GM12878 (cell line): ENCODE data around the gene CBFA2T3. TPM values are rescaled to one million over a fixed set of nuclear protein-coding genes. Genes with fewer than 3 reads are reported as not detected.

Source experiments
- ATAC-seq: fragments of 200-7000 bp; cut with Tn5 transposase; 3 replicates; pipeline ENCODE4 v1.9.1; 2020; ENCODE audit warnings: mild to moderate bottlenecking, moderate library complexity
- BruUV-seq: library from RNA; stranded (reverse); fragments of 400-500 nt; replicated peaks from 2 replicates; lab custom pipeline; 2021; lab: Mats Ljungman, UMichigan
- CTCF ChIA-PET: fragments of 300-600 bp; sonication (Branson Sonifier 250); formaldehyde crosslinking; extraction: SDS; loops from one replicate; lab custom pipeline; 2021; ENCODE audit warnings: inconsistent platforms; lab: Yijun Ruan, JAX
- POLR2A ChIA-PET: fragments of 350-600 bp; formaldehyde crosslinking; extraction: SDS; loops from one replicate; lab custom pipeline; 2021; ENCODE audit warnings: inconsistent platforms; lab: Charles Lee
- RAD21 ChIA-PET: fragments of 300-600 bp; sonication (Branson Sonifier 250); formaldehyde crosslinking; loops from one replicate; lab custom pipeline; 2023; ENCODE audit warnings: antibody characterized with exemption; ENCODE audit not compliant: unreplicated experiment; lab: Charles Lee
- SMC1A ChIA-PET: fragments of 300-600 bp; sonication (Branson Sonifier 250); formaldehyde crosslinking; loops from one replicate; lab custom pipeline; 2023; ENCODE audit not compliant: unreplicated experiment, uncharacterized antibody; lab: Charles Lee
- DNase-seq: peaks from one replicate; pipeline ENCODE4 v3.0.0-alpha.2; 2011; ENCODE audit warnings: low read depth, low spot score
- FAIRE-seq: peaks from 3 replicates; lab custom pipeline; 2011; peaks lifted over from hg19 to GRCh38; lab: Jason Lieb, UNC
- H2AFZ ChIP-seq: 2 replicates; pipeline ENCODE4 v1.6.0; 2011; ENCODE audit warnings: low read depth, low read length, control low read depth; ENCODE audit not compliant: control insufficient read depth
- H3K27ac ChIP-seq: 2 replicates; pipeline ENCODE4 v1.5.1; 2011; ENCODE audit warnings: control low read depth; ENCODE audit not compliant: control insufficient read depth, insufficient read depth
- H3K27me3 ChIP-seq, 2 experiments: replicated peaks in 1 of 2; 2 replicates each; pipeline versions ENCODE4 v1.6.0 to v1.6.1; 2011; ENCODE audit warnings: low read length in 1 of 2; ENCODE audit not compliant: control insufficient read depth in 2 of 2, insufficient read depth in 2 of 2
- H3K36me3 ChIP-seq, 2 experiments: 2 replicates each; pipeline ENCODE4 v1.5.1; 2011; ENCODE audit warnings: low read length in 1 of 2; ENCODE audit not compliant: control insufficient read depth in 2 of 2, insufficient read depth in 2 of 2
- H3K4me1 ChIP-seq: 2 replicates; pipeline ENCODE4 v1.6.1; 2011; ENCODE audit warnings: mild to moderate bottlenecking, low read length, moderate library complexity, mixed read lengths; ENCODE audit not compliant: control insufficient read depth, insufficient read depth
- H3K4me2 ChIP-seq: 2 replicates; pipeline ENCODE4 v1.6.0; 2011; ENCODE audit warnings: control low read depth; ENCODE audit not compliant: control insufficient read depth, insufficient read depth
- H3K4me3 ChIP-seq: fragments of 200-600 bp; sonication (generic); 2 replicates; pipeline ENCODE4 v1.5.1; 2016
- H3K79me2 ChIP-seq: 2 replicates; pipeline ENCODE4 v1.6.0; 2011; ENCODE audit warnings: low read length; ENCODE audit not compliant: control insufficient read depth, insufficient read depth
- H3K9ac ChIP-seq: 2 replicates; pipeline ENCODE4 v1.8.0; 2011; ENCODE audit warnings: low read length, control low read depth, mixed read lengths; ENCODE audit not compliant: control insufficient read depth, insufficient read depth
- H3K9me3 ChIP-seq: replicated peaks from 3 replicates; pipeline ENCODE4 v1.5.1; 2011; ENCODE audit warnings: mild to moderate bottlenecking, low read length; ENCODE audit not compliant: control insufficient read depth, insufficient read depth
- H4K20me1 ChIP-seq: 2 replicates; pipeline ENCODE4 v1.6.0; 2011; ENCODE audit not compliant: control insufficient read depth, insufficient read depth
- CHD1 ChIP-seq: IDR thresholded peaks from 2 replicates; pipeline ENCODE4 v1.6.1; 2012; ENCODE audit warnings: low read depth, low read length, improper control_type of control experiment
- CHD4 ChIP-seq: fragments of 200-600 bp; sonication (generic); IDR thresholded peaks from 2 replicates; pipeline ENCODE4 v1.6.1; 2016; ENCODE audit warnings: mild to moderate bottlenecking
- MLLT1 ChIP-seq: fragments of 450-650 bp; IDR thresholded peaks from 2 replicates; pipeline ENCODE4 v1.6.1; 2016; ENCODE audit warnings: mild to moderate bottlenecking
- MTA3 ChIP-seq: IDR thresholded peaks from 2 replicates; pipeline ENCODE4 v1.6.1; 2012; ENCODE audit warnings: low read length, inconsistent platforms, borderline replicate concordance
- POLR2AphosphoS2 ChIP-seq: IDR thresholded peaks from 2 replicates; pipeline ENCODE4 v1.6.1; 2011; ENCODE audit warnings: low read depth, mild to moderate bottlenecking, low read length, improper control_type of control experiment, moderate library complexity
- RAD51 ChIP-seq: fragments of 450-650 bp; IDR thresholded peaks from 2 replicates; pipeline ENCODE4 v1.6.1; 2016; ENCODE audit warnings: moderate library complexity, mild to moderate bottlenecking, inconsistent platforms
- RELB ChIP-seq: fragments of 450-650 bp; IDR thresholded peaks from 2 replicates; pipeline ENCODE4 v1.6.1; 2017; ENCODE audit warnings: low read depth, mild to moderate bottlenecking, moderate library complexity
- SIX5 ChIP-seq: IDR thresholded peaks from 2 replicates; pipeline ENCODE4 v1.6.1; 2011; ENCODE audit warnings: mild to moderate bottlenecking, low read depth, low read length, moderate library complexity; ENCODE audit not compliant: severe bottlenecking
- SREBF1 ChIP-seq: IDR thresholded peaks from 2 replicates; pipeline ENCODE4 v1.6.1; 2012; ENCODE audit warnings: mild to moderate bottlenecking, low read length
- SUZ12 ChIP-seq: fragments of 200-600 bp; sonication (generic); IDR thresholded peaks from one replicate; pipeline ENCODE4 v1.6.1; 2018; ENCODE audit warnings: antibody characterized with exemption, mild to moderate bottlenecking; ENCODE audit not compliant: unreplicated experiment
- ZNF622 ChIP-seq: fragments of 450-650 bp; IDR thresholded peaks from 2 replicates; pipeline ENCODE4 v1.6.1; 2017; ENCODE audit warnings: mild to moderate bottlenecking, inconsistent platforms
- WGBS: methylation state at CpG from one replicate; pipeline ENCODE4 v1.1.6; 2016; ENCODE audit warnings: low lambda C conversion rate; ENCODE audit not compliant: insufficient replicate concordance, insufficient coverage; ENCODE audit errors: missing lambda C conversion rate; 5-methylcytosine and 5-hydroxymethylcytosine counted together
- in situ Hi-C: fragments of 300-500 bp; cut with MboI; formaldehyde crosslinking; loops from 9 replicates; pipeline ENCODE4 v1.14.3; 2018; ENCODE audit warnings: mixed read lengths
- intact Hi-C: fragments of 100-400 bp; cut with micrococcal nuclease; formaldehyde crosslinking; loops from one replicate; pipeline ENCODE4 v1.14.2; 2022; ENCODE audit not compliant: unreplicated experiment
- polyA plus RNA-seq, 11 experiments: library from polyadenylated mRNA; depleted of rRNA in 4 of 11; unstranded in 6 of 11; stranded (reverse) in 5 of 11; fragments of >200 nt; fragmentation: Nextera tagmentation in 4 of 11; fragmentation: Illumina TruSeq in 1 of 11; extraction: Ambion mirVana in 4 of 11; extraction: Trizol in 1 of 11; gene quantifications; 1 replicate in 1 of 11; 2 replicates in 10 of 11; pipeline versions ENCODE4 v1.2.1 to v1.2.3, GENCODE V29; 2011 to 2016; ENCODE audit warnings: inconsistent platforms in 2 of 11, missing spikeins in 2 of 11, low read depth in 1 of 11
- total RNA-seq, 4 experiments: library from RNA; depleted of rRNA in 3 of 4; stranded (reverse); fragments of >200 nt in 3 of 4; fragmentation: Illumina TruSeq in 1 of 4; extraction: Trizol in 1 of 4; gene quantifications; 2 replicates each; pipeline versions ENCODE4 v1.2.1 to v1.2.3, GENCODE V29; 2013 to 2021
- TF ChIP-seq, protein P1 (sequence below): fragments of 150-350 bp; IDR thresholded peaks from 2 replicates; pipeline ENCODE4 v1.6.1; 2014; ENCODE audit warnings: mild to moderate bottlenecking, low read depth, low read length

Gene CBFA2T3
- total and polyA plus RNA-seq, 10 of the 15 experiments (the other 5 are each of a cell fraction or from before 2014, with no cell fraction given) = 0.69 to 42.6 (median 4.5) TPM

- Histone ChIP-seq H2AFZ (no peak overlapping the region), H3K27ac (no peak overlapping the region), H4K20me1 (0 out of 2 replicates have a peak, but pooled peaks cover 2% of the 10 kb centered on the region), H3K27me3 (no peaks in the 10 kb centered on the region), H3K9me3 (no peaks in the 10 kb centered on the region), H3K36me3 (peaks cover 4 to 5% of the 10 kb centered on the region in 2 experiments; a peak in 3 of 4 replicates), H3K4me1 (peaks cover 23% of the 10 kb centered on the region), H3K4me2 (peak overlapping the region; percentile 81), H3K79me2 (peaks cover 13% of the 10 kb centered on the region), H3K9ac (no peak overlapping the region), H3K4me3 (peak overlapping the region; percentile 71; the same call in 1 of the 2 replicates)
- ATAC-seq = no peak
- FAIRE-seq = no peak
- RAD21 ChIA-PET = no interaction called here
- BruUV-seq = TSS peak; percentile 66
- SMC1A ChIA-PET = no interaction called here
- CTCF ChIA-PET = no interaction called here
- TF ChIP-seq MTA3 = no peak
- WGBS = 86% methylated on average over 13 of the region's 13 CpGs
- in situ Hi-C loops = no loop called here
- intact Hi-C loops = loop anchor here (5.0 kb wide), 2 partner anchors 43 to 67 kb away; partner anchors contain the start of gene APRT
- POLR2A ChIA-PET = no interaction called here
- DNase-seq = no peak
Observed at GRCh38 chr16:88855736-88856121, 121.3 kb downstream of the CBFA2T3 start.

DNA sequence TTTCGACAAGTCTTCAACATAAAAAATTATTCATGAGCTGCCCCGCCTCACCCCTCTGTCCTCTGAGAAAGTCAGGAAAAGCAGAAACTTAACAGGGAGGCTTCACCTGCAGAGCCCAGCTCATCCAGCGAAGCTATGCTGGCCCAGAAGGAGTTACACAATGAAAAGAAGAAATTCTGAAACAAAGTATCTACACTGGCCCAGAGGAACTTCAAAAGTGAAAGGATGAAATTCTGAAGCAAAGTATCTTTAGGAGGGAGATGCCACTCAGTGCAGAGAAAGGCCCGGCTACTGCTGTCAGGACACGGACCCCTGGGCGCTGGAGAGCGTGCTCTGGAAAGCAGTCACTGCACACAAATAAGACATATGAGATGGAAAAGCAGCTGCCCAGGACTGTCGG, 121.8 kb downstream of the CBFA2T3 start:
- peaks cover 0 to 4% of the 10 kb centered on the region in 2 experiments; a peak in 1 of 4 replicates for H3K36me3 ChIP-seq
- peaks cover 13% of the 10 kb centered on the region for H3K79me2 ChIP-seq
- H3K27me3 ChIP-seq = no peaks in the 10 kb centered on the region
- H3K4me1 ChIP-seq = peaks cover 23% of the 10 kb centered on the region
- no peak for ATAC-seq
- POLR2A ChIA-PET = interaction anchor here (0.6 kb wide), 1 partner anchor 52 kb away, joined by 4 read pairs; no protein-coding TSS in a partner anchor
- peak overlapping the region; percentile 13; the same call in 1 of the 2 replicates for H3K4me3 ChIP-seq
- RAD21 ChIA-PET = no interaction called here
- 86% methylated on average over 8 of the region's 8 CpGs for WGBS
- H3K9ac ChIP-seq = no peak overlapping the region
- TF ChIP-seq POLR2AphosphoS2 (no peak), CHD4 (no peak), SREBF1 (no peak), ZNF622 (no peak), MLLT1 (no peak), RAD51 (no peak), SIX5 (no peak), CHD1 (no peak), SUZ12 (no peak), RELB (no peak)
- TF ChIP-seq, protein P1, sequence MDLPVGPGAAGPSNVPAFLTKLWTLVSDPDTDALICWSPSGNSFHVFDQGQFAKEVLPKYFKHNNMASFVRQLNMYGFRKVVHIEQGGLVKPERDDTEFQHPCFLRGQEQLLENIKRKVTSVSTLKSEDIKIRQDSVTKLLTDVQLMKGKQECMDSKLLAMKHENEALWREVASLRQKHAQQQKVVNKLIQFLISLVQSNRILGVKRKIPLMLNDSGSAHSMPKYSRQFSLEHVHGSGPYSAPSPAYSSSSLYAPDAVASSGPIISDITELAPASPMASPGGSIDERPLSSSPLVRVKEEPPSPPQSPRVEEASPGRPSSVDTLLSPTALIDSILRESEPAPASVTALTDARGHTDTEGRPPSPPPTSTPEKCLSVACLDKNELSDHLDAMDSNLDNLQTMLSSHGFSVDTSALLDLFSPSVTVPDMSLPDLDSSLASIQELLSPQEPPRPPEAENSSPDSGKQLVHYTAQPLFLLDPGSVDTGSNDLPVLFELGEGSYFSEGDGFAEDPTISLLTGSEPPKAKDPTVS = no peak
- no peak for DNase-seq
- SMC1A ChIA-PET = interaction anchor here (0.8 kb wide), 1 partner anchor 9 kb away, joined by 3 read pairs; no protein-coding TSS in a partner anchor
- no peak overlapping the region for H2AFZ ChIP-seq
- no peak for FAIRE-seq
- CTCF ChIA-PET = interaction anchor here (1.1 kb wide), 1 partner anchor 9 kb away, joined by 3 read pairs; no protein-coding TSS in a partner anchor
- intact Hi-C loops = loop anchor here (5.0 kb wide), 2 partner anchors 43 to 67 kb away; partner anchors contain the start of gene APRT
- H3K27ac ChIP-seq = no peak overlapping the region
- in situ Hi-C loops = no loop called here
- 0 out of 2 replicates have a peak, but pooled peaks cover 2% of the 10 kb centered on the region for H4K20me1 ChIP-seq
- no peaks in the 10 kb centered on the region for H3K9me3 ChIP-seq
- BruUV-seq = no TSS peak
- H3K4me2 ChIP-seq = no peak overlapping the region
